ENCODE measurements around the gene CACNG3.

The CACNG3 gene

GRCh38 chr16:24255456-24256371 is at the start of gene CACNG3:
TSS of gene CACNG3 (plus strand) at chr16:24256335. CDS start at chr16:24256755, 420 bp downstream.
- Histone ChIP-seq H3K27ac (no peak within 1 kb of the TSS), H3K27me3 (no peaks in the 10 kb centered on the region), H3K9me3 (no peaks in the 10 kb centered on the region), H3K4me2 (no peak within 1 kb of the TSS), H3K4me3 (no peak within 1 kb of the TSS), H4K20me1 (peaks cover 11% of the 10 kb centered on the region; the same call in 1 of the 2 replicates), H3K36me3 (no peaks in the 10 kb centered on the region), H3K4me1 (peaks cover 22% of the 10 kb centered on the region), H3K9ac (no peak within 1 kb of the TSS)
- no peak for TF ChIP-seq Cebpa-rat (IDR thresholded peaks at IDR 0.05)

- Histone ChIP-seq H3K36me3 (no peaks in the 10 kb centered on the region), H4K20me1 (no peaks in the 10 kb centered on the region), H3K9ac (no peak overlapping the region), H3K4me2 (no peak overlapping the region), H3K4me3 (no peak overlapping the region), H3K27ac (no peak overlapping the region), H3K27me3 (no peaks in the 10 kb centered on the region), H3K4me1 (peaks cover 25% of the 10 kb centered on the region), H3K9me3 (no peaks in the 10 kb centered on the region)
- TF ChIP-seq Cebpa-rat (IDR thresholded peaks at IDR 0.05) = no peak
Observed at GRCh38 chr16:24206926-24207325, 49.2 kb upstream of the CACNG3 start.

- Histone ChIP-seq H4K20me1 (no peaks in the 10 kb centered on the region), H3K36me3 (no peaks in the 10 kb centered on the region), H3K4me2 (no peak overlapping the region), H3K27me3 (no peaks in the 10 kb centered on the region), H3K4me3 (no peak overlapping the region), H3K9me3 (no peaks in the 10 kb centered on the region), H3K27ac (no peak overlapping the region), H3K9ac (no peak overlapping the region), H3K4me1 (peaks cover 20% of the 10 kb centered on the region)
- no peak for TF ChIP-seq Cebpa-rat (IDR thresholded peaks at IDR 0.05)
Observed at GRCh38 chr16:24208710-24209109, 47.4 kb upstream of the CACNG3 start.

GRCh38 chr16:24214992-24215391 is 41.1 kb upstream of the CACNG3 start:
- no peak overlapping the region for H3K9ac ChIP-seq
- H4K20me1 ChIP-seq = no peaks in the 10 kb centered on the region

GRCh38 chr16:24216961-24217360 is 39.2 kb upstream of the CACNG3 start:
- Histone ChIP-seq H3K9ac (no peak overlapping the region), H3K4me2 (no peak overlapping the region), H3K27me3 (no peaks in the 10 kb centered on the region), H4K20me1 (no peaks in the 10 kb centered on the region), H3K36me3 (no peaks in the 10 kb centered on the region), H3K9me3 (no peaks in the 10 kb centered on the region), H3K4me1 (no peaks in the 10 kb centered on the region), H3K27ac (no peak overlapping the region), H3K4me3 (no peak overlapping the region)
- TF ChIP-seq Cebpa-rat (IDR thresholded peaks at IDR 0.05) = no peak

More at GRCh38 chr16:24214992-24215391, 41.1 kb upstream of the CACNG3 start:
- Histone ChIP-seq H3K36me3 (no peaks in the 10 kb centered on the region), H3K27ac (no peak overlapping the region), H3K4me2 (no peak overlapping the region), H3K4me3 (no peak overlapping the region), H3K9me3 (no peaks in the 10 kb centered on the region), H3K27me3 (no peaks in the 10 kb centered on the region), H3K4me1 (no peaks in the 10 kb centered on the region)
- TF ChIP-seq Cebpa-rat (IDR thresholded peaks at IDR 0.05) = no peak

- Histone ChIP-seq H3K9me3 (no peaks in the 10 kb centered on the region), H3K36me3 (no peaks in the 10 kb centered on the region), H3K4me3 (no peak overlapping the region), H3K4me1 (no peaks in the 10 kb centered on the region), H3K9ac (no peak overlapping the region), H3K4me2 (no peak overlapping the region), H4K20me1 (no peaks in the 10 kb centered on the region), H3K27me3 (no peaks in the 10 kb centered on the region), H3K27ac (no peak overlapping the region)
- TF ChIP-seq Cebpa-rat (IDR thresholded peaks at IDR 0.05) = no peak
Observed at GRCh38 chr16:24217461-24217860, 38.7 kb upstream of the CACNG3 start.

- Histone ChIP-seq H3K9me3 (no peaks in the 10 kb centered on the region), H4K20me1 (no peaks in the 10 kb centered on the region), H3K4me1 (no peaks in the 10 kb centered on the region), H3K27me3 (no peaks in the 10 kb centered on the region), H3K4me2 (no peak overlapping the region), H3K9ac (no peak overlapping the region), H3K4me3 (no peak overlapping the region), H3K36me3 (no peaks in the 10 kb centered on the region), H3K27ac (no peak overlapping the region)
- no peak for TF ChIP-seq Cebpa-rat (IDR thresholded peaks at IDR 0.05)
Observed at GRCh38 chr16:24218299-24218698, 37.8 kb upstream of the CACNG3 start.

GRCh38 chr16:24221219-24221618 is 34.9 kb upstream of the CACNG3 start:
- Histone ChIP-seq H3K4me3 (no peak overlapping the region), H3K9me3 (no peaks in the 10 kb centered on the region), H3K9ac (no peak overlapping the region), H3K36me3 (no peaks in the 10 kb centered on the region), H3K27me3 (no peaks in the 10 kb centered on the region; the same call in 1 of the 2 replicates), H3K4me1 (no peaks in the 10 kb centered on the region), H4K20me1 (no peaks in the 10 kb centered on the region), H3K4me2 (no peak overlapping the region), H3K27ac (no peak overlapping the region)
- no peak for TF ChIP-seq Cebpa-rat (IDR thresholded peaks at IDR 0.05)

GRCh38 chr16:24228514-24228913 is 27.6 kb upstream of the CACNG3 start:
- no peak overlapping the region for H3K27ac ChIP-seq
- no peak overlapping the region for H3K4me3 ChIP-seq
- H3K4me1 ChIP-seq = no peaks in the 10 kb centered on the region
- TF ChIP-seq Cebpa-rat (IDR thresholded peaks at IDR 0.05) = no peak
- H3K9ac ChIP-seq = no peak overlapping the region
- no peaks in the 10 kb centered on the region; the same call in 1 of the 2 replicates for H3K27me3 ChIP-seq
- no peaks in the 10 kb centered on the region for H3K9me3 ChIP-seq
- H3K36me3 ChIP-seq = no peaks in the 10 kb centered on the region
- H4K20me1 ChIP-seq = no peaks in the 10 kb centered on the region
- H3K4me2 ChIP-seq = no peak overlapping the region

- TF ChIP-seq Cebpa-rat (IDR thresholded peaks at IDR 0.05) = no peak
- Histone ChIP-seq H3K27me3 (no peaks in the 10 kb centered on the region), H4K20me1 (no peaks in the 10 kb centered on the region), H3K4me1 (no peaks in the 10 kb centered on the region), H3K4me2 (no peak overlapping the region), H3K27ac (no peak overlapping the region), H3K4me3 (no peak overlapping the region), H3K9me3 (peaks cover 5% of the 10 kb centered on the region), H3K36me3 (no peaks in the 10 kb centered on the region), H3K9ac (no peak overlapping the region)
Observed at GRCh38 chr16:24232936-24233335, 23.2 kb upstream of the CACNG3 start.

Measured in BLaER1 (cell line).